ELF-1 (cell line): ENCODE measurements around the gene XKR7.
"Not testable (repeated sequence)": the region's sequence is repeated elsewhere in the genome, so short reads cannot be mapped to it uniquely, and the experiment has no call there.

ENCODE experiments used
- DNase-seq: peaks from one replicate; pipeline ENCODE4 v3.0.0-alpha.2; 2016; ENCODE audit warnings: low read depth, low spot score

Gene XKR7

DNA sequence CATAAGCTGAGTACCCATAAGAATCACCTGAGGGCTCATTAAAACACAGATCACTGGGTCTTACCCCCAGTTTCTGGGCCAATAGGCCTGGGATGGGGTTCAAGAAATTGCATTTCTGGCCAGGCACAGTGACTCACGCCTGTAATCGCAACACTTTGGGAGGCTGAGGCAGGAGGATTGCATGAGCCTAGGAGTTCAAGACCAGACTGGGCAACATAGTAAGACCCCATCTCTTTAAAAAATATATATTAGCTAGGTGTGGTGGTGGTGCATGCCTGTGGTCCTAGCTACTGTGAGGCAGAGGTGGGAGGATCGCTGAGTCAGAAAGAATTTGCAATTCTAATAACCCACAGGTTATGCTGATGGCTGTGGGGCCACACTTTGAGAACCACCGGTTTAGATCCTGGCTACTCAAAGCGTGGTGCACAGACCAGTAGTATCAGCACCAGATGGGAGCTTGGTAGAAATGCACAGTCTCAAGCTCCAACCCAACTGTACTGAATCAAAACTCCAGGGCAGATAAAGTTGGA is 44.3 kb downstream of the XKR7 start:
- DNase-seq, result no peak

DNA sequence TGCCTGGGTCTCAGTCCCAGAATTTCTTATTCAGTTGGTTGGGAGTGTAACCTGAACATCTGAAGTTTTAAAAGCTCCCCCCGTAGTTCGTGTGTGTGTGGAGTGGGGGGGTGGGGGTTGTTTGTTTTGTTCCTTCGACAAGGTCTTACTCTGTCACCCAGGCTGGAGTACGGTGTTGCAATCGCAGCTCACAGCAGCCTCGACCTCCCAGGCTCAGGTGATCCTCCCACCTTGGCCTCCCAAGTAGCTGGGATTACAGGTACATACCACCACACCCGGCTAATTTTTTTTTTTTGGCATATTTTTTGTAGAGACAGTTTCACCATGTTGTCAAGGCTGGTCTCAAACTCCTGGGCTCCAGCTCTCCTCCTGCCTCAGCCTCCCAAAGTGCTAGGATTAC is 45.4 kb downstream of the XKR7 start:
- no peak for DNase-seq

DNA sequence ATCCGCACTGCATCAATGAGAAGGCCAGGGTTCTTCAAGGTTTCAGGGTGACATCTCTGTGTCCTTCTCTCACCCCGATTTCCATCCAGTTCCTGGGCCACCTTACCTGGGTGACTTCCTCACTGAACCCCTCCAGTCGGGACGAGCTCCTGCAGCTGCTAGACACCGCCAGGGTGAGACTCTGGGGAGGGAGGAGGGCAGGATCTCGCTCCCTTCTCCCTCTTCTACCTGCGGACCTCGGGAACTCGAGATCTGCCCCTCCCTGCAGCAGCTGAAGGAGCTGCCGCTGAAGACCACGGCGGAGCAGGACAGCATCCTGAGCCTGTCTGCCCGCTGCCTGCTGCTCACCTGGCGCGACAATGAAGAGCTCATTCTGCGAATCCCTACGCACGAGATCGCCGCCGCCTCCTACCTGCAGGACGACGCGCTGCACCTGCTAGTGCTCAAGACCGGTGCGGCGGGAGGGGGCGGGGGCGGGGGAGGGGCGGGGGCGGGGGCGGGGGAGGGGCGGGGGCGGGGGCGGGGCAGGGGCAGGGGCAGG is 49.8 kb downstream of the XKR7 start:
- DNase-seq, result peak; percentile 89

DNA sequence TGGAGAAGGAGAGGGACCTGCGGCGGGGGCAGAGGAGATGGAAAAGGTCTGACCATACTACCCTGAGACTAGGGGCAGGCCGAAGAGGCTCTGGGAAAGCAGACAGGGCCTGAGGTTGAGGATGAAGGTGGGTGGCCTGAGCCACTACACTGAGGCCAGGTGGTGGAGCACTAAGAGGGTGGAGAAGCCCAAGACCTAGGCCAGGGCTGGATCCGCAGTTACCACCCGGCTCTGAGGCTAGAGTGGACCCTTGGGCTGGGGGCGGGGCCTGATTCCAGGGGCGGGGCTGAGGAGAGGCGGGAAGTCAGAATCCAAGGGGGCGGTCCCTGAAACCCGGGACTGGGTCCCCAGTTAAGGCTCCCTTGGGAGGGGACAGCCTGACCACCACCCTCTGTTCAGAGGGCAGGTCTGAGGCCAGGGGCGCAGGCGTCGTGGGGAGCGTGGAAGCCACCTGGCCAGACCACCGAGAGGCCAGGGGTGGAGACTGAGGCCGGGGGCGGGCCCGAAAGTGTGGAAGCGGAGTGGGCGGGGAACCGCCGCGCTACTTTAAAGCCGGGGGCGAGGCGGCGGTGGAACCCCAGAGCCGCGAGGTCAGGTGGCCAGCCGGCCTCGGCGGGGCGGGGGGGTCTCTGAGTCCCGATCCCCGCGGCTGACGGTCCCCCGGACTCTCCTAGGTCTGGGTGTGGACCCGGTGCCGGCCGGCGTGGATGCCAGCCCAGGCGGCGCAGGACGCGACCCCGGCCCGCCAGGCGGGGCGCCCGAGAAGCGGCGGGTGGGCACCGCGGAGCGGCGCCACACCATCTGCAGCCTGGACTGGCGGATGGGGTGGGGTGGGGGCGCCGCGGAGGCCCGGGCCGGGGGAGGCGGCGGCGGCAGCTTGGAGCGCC is 50.6 kb downstream of the XKR7 start:
- DNase-seq, result peak; percentile 91

DNA sequence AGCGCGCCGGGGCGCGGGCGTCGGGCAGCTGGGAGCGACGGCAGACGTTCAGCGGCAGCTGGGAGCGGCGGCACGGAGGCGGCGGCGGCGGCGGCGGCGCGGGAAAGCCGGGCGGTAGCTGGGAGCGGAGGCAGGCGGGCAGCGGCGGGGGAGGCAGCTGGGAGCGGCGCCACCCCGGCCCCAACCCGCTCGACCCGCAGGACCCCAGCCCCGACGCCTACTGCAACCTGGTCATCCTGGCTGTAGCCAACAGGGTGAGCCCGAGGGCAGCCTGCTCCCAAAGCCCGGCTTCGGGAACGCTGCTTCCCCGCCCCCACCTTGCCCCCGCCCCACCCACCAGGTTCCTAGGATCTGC is 51.2 kb downstream of the XKR7 start:
- peak; percentile 50 for DNase-seq

DNA sequence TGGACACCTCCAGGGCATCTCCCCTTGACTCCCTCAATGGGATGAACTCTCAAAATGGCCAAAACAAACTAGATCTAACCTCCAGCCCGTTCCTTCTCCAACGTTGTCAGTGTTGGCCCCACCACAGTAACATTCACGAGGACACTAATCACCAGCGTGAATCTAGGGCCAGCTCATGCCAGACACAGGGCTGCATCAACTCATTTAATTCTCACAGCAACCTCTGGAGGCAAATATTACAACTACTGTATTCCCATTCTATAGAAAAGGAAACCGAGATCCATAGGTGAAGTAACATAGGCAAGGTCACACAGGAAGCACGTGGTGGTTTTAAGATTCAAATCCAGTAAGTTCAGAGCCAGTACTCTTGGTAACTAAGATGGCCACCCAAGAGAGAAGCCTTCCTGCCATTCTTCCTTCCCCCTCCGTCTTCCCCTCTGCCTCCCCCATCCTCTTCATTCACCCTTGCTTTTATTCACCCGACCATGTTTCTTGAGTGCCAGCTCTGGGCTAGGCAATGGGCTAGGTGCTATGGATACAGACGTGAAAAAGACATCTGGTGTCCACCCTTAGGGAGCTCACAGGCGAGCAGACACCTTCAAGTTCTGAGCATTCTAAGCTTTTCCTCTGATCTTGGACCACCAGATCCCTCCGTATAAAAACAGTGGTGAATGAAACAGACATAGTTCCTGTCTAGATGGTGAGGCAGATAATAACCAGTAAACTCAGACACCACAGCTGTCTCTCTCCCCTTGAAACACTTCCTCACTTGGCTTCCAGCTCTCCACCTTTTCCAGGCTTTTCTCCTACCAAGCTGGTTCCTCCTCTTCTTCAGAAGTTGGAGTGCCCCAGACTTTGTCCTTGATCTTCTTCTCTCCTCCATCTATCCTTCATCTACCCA is 51.9 kb downstream of the XKR7 start:
- DNase-seq, result no peak

DNA sequence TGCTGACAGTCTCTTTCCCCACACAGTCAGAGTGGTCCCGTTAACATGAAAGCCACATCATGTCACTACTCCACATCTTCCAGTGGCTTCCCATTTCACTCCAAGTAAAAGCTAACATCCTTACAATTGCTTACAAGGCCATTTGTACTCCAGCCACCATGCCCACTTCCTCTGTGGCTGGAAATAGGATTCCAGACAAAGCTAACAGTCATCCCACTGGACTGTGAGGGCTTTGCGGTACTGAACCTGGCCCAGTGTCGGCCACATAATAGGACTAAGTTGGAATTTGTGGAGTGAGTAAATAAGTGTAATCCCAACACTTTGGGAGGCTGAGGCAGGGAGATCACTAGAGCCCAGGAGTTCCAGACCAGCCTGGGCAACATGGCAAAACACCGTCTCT is 53.1 kb downstream of the XKR7 start:
- no peak for DNase-seq

DNA sequence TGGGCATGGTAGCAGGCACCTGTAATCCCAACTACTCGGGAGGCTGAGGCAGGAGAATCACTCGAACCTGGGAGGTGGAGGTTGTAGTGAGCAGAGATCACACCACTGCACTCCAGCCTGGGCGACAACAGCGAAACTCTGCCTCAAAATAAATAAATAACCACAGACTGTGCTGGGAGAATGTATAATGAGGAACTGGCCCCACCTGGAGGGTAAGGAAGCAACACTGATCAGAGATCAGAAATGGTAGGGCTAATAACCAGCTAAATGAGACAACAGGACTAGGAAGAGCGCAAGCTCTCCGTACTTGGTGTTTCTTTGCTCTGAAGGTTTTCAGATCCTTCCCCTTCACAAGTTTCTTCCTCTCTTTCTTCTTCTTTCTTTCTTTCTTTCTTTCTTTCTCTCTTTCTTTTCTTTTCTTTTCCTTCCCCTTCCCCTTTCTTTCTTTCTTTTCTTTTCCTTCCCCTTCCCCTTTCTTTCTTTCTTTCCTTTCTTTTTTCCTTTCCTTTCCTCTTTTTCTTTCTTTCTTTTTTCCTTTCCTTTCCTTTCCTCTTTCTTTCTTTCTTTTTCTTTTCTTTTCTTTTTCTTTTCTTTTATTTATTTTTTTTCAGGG is 56.8 kb downstream of the XKR7 start:
- no peak for DNase-seq

DNA sequence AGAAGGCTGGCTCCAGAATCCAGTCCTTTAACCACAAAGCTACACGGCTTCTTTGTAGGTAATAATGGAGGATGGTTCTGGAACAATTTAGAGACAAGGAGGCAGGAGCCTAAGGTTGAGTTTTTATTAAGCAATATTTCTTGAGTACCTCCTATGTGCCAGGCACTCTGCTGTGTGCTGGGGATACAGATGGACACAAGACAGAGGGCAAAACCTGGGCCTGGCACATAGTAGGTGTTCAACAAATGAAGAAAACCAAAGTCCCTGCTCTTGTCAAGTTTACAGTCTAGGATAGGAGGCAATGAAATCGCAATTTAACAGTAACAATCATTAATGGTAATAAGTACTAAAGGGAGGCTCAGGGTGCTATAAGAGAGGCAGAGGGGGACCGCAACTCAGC is 59.7 kb downstream of the XKR7 start:
- DNase-seq, result no peak

DNA sequence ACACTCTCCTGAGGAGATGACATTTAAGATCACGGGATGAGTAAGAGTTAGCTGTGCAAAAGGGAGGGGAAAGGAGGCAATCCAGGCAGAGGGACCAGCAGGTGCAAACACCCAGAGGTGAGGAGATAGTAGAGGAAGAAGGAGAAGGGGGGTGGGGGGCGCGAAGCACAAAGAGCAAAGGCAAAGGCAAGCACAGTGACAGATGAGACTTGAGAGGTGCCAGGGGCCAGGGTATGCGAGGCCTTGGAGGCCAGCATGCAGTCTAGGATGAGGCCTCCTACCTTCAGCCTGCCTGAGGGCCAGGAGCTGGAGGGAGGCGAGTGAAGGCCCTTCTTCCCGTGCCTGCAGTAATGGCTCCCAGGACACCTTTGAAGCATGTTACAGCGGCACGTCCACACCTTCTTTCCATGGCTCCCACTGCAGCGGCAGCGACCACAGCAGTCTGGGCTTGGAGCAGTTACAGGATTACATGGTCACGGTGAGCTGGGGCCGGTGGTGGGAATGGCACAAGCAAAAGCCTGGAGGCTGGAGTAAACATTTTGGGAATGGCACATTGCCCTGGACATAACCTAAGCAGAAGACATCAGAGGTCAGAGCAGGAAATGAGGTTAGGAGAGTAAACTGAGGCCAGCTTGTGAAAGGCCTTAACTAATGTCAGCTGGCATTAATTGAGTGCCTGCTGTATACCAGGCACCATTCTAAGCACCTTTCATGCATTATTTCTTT is 60.9 kb downstream of the XKR7 start:
- DNase-seq, result peak; percentile 67

DNA sequence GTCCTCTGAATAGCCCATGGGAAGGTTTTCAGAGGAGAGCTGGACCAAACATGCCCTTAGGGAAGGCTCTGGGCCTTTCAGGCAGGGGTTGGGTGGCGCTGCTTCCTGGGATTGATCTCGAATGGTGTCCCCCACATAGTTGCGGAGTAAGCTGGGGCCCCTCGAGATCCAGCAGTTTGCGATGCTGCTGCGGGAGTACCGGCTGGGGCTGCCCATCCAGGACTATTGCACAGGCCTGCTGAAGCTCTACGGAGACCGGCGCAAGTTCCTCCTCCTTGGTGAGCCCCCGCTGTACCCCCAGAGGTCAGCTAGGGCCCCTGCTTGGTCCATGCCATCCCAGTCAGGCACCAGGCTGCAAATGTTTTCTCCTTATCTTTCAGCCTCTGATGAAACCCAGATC is 61.6 kb downstream of the XKR7 start:
- no peak for DNase-seq

DNA sequence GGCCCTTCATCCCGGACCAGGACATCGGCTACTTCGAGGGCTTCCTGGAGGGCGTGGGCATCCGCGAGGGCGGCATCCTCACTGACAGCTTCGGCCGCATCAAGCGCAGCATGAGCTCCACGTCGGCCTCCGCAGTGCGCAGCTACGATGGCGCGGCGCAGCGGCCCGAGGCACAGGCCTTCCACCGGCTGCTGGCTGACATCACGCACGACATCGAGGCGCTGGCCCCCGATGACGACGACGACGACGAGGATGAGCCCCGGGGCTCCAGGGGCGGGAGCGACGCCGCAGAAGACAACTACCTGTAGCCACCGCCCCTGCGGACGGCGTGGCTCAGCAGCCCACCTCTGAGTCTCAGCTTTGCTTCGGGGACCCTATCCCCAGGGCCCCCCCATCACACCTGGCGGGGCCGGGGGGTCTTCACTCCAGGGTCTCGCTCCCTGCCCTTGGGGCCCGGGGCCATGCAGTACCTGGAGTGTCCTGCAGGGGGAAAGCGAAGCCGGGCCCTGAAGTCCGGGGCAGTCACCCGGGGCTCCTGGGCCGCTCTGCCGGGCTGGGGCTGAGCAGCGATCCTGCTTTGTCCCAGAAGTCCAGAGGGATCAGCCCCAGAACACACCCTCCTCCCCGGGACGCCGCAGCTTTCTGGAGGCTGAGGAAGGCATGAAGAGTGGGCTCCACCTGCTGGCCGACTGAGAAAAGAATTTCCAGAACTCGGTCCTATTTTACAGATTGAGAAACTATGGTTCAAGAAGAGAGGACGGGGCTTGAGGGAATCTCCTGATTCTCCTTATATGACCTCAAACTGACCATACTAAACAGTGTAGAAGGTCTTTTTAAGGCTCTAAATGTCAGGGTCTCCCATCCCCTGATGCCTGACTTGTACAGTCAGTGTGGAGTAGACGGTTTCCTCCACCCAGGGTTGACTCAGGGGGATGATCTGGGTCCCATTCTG is 63.3 kb downstream of the XKR7 start:
- peak; percentile 97 for DNase-seq

DNA sequence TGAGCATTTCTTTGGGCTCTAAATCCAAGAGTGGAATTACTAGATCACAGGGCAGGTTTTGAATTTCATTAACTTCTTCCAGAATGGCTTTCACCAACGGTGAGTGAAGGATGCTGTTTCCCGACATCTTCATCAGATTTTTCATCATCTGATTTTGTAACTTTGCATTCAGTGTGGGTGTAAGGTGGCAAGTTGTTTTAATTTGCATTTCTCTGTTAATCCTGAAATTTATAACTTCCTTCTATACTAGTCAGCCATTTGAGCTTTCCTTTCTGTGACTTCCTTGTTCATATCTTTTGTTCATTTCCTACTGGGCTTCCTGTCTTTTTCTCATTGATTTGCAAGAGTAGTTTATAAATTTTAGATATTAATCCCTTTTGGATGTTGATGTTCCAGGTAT is 65.4 kb downstream of the XKR7 start:
- no peak for DNase-seq

DNA sequence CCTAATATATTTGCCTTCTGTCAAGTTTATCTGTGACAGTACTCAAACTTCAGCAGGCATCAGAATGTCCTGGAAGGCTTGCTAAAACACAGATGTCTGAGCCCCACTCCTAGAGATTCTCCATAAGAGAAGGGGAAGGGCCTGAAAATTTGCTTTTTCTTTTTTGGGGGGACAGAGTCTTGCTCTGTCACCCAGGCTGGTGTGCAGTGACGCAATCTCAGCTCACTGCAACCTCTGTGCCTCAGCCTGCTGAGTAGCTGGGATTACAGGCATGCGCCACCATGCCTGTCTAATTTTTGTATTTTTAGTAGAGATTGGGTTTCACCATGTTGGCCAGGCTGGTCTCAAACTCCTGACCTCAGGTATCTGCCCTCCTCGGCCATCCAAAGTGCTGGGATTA is 65.8 kb downstream of the XKR7 start:
- DNase-seq, result not testable (repeated sequence)

DNA sequence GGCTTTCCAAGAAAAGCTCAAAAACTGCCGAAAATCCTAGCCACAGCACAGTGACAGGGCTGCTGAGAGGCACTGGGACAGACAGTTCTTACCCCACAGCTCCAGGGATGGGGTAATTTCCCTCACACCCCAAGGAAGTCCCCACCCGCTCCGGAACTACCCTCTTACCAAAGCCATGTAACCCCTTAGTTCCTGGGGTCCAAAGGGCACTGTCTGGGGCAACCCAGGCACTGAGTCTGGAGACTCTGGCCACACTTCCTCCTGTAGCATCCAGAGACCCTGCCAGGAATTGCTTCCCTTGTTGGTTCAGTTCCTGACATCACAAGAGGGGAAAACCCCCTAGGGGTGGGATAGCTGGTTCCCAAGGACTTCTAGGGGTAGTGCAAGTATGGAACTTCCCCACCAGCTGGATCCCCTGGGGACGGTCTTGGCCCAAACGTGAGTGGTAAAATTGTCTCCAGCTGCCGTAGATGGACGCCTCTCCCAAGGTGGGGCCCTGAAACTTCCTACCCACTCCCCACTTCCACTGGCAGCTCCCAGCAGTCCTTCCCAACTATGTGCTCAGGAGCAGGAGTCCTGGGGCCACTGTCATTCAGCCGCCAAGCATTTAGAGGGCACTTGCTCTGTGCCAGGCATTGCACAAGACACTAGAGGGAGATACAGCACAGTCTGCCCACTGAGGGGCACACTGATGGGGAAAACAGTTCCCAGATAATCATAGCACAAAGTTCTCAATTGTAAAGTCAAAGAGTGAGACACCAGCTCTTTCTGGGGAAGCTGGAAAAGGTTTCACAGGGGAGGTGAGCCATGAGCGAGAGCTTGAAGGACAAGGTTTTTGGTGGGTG is 66.9 kb downstream of the XKR7 start:
- no peak for DNase-seq

DNA sequence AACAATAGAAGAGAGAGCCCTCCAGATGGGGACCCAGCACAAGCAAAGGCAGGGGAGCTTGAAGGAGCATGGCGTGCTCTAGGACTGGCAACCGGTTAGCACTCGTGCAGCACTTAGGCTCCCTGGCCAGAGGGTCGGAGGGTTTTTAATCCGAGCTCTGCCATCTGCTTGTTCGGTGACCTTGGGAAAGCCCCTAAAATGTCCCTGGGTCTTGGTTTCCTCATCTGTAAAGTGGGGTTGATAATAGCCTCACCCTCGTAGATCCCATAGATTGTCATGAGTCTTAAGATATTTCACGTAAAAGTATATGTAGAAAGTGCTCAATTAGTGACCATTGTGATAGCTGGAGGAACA is 67.5 kb downstream of the XKR7 start:
- no peak for DNase-seq

DNA sequence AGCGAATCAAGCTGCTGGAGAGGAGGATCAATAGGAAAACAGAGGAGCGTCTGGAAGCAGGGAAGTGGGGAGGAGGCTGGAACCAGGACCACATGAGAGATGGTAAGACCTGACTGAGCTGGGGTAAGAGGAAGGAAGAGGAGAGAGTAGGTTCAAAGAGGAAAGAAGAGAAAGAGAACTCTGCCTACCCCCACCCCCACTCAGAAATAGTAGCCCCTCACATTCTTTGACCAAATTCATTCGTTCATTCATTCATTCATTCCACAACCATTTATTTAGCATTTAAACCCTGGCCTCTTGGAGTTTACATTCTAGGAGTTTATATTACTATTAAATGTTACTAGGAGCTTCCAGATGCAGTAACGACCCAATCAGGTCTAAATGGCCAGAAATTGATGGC is 68.3 kb downstream of the XKR7 start:
- DNase-seq, result no peak

DNA sequence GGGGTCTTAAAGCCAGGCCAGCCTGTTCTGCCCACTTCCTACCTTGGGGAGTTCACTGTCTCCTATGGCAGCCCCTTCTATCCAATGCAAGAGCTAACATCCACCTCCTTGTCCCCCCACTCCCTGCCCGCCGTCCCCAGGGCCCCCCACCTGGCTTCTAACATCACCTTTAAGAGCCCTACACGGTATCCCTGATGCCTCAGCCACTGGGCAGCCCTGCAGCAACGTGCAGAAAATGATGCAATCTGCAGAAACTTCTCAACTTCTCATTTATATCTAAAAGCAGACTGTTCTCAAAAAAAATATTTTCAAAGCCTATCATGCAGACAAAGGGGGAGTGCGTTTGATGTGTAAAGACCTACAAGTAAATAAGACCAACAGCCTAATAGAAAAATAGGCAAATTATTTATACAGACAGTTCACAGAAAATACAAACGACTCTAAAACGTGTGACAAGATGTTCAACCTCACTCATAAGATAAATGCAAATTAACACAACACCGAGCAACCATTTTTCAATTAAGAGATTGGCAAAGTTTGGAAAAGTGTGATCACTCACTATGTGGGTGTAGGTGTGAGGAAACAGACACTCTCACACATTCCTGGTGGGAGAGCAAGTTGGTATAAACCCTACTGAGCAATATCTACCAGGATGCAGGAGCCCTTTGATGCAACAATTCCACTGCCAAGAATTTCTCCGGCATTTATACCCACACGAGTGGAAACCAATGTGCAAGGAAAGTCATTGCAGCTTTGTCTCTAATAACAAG is 69.0 kb downstream of the XKR7 start:
- no peak for DNase-seq
